Activated T-helper 1 cell treated with anti-CD3 and anti-CD28 coated beads, Interleukin-2, amount 50 U/mL, for 16 hours (primary cell): ENCODE measurements around the gene EPHB2.

Source experiments
- DNase-seq, 2 donors: peaks; one replicate each; pipeline ENCODE4 v3.0.0-alpha.2; 2020; ENCODE audit warnings: low read depth in 1 of 2, low spot score in 1 of 2

EPHB2 gene

GRCh38 chr1:22852144-22852655 lies 141.6 kb downstream of the EPHB2 start:
- no peak for DNase-seq

- DNase-seq, result no peak
Observed at GRCh38 chr1:22853651-22854185, 143.1 kb downstream of the EPHB2 start.

GRCh38 chr1:22854688-22855565 lies 144.3 kb downstream of the EPHB2 start:
- no peak for DNase-seq

GRCh38 chr1:22855668-22856606 lies 145.3 kb downstream of the EPHB2 start:
- no peak for DNase-seq

- no peak for DNase-seq
Observed at GRCh38 chr1:22857661-22858060, 147.0 kb downstream of the EPHB2 start.

GRCh38 chr1:22860414-22860800 lies 149.8 kb downstream of the EPHB2 start:
- no peak for DNase-seq

- DNase-seq, result no peak
Observed at GRCh38 chr1:22860883-22861385, 150.3 kb downstream of the EPHB2 start.

GRCh38 chr1:22861764-22862440 lies 151.3 kb downstream of the EPHB2 start:
- no peak for DNase-seq

- no peak for DNase-seq
Observed at GRCh38 chr1:22862752-22863151, 152.1 kb downstream of the EPHB2 start.

- no peak for DNase-seq
Observed at GRCh38 chr1:22863766-22864165, 153.1 kb downstream of the EPHB2 start.

- DNase-seq, result no peak
Observed at GRCh38 chr1:22864886-22865285, 154.2 kb downstream of the EPHB2 start.

- no peak for DNase-seq
Observed at GRCh38 chr1:22865736-22866135, 155.1 kb downstream of the EPHB2 start.

- DNase-seq, result no peak
Observed at GRCh38 chr1:22866868-22867267, 156.2 kb downstream of the EPHB2 start.

GRCh38 chr1:22868331-22868730 lies 157.7 kb downstream of the EPHB2 start:
- DNase-seq, result no peak

- DNase-seq, result no peak
Observed at GRCh38 chr1:22869325-22869724, 158.7 kb downstream of the EPHB2 start.

GRCh38 chr1:22870201-22870871 lies 159.7 kb downstream of the EPHB2 start:
- no peak for DNase-seq

GRCh38 chr1:22872981-22873664 lies 162.5 kb downstream of the EPHB2 start:
- no peak for DNase-seq

- no peak for DNase-seq
Observed at GRCh38 chr1:22874785-22875184, 164.1 kb downstream of the EPHB2 start.

- no peak for DNase-seq
Observed at GRCh38 chr1:22875241-22875640, 164.6 kb downstream of the EPHB2 start.

GRCh38 chr1:22875841-22876240 lies 165.2 kb downstream of the EPHB2 start:
- no peak for DNase-seq
